NCI-H1048 (cell line): Measurements from ENCODE around the gene RNF14.
A peak's percentile ranks its signal among the peaks of the same experiment; 100 is the strongest.

Source experiments
- DNase-seq: peaks from one replicate; lab custom pipeline; 2025; lab: John Stamatoyannopoulos, UW

The RNF14 gene

GRCh38 chr5:141982626-141983025, 13.7 kb downstream of the RNF14 start:
- no peak for DNase-seq

GRCh38 chr5:141986072-141986471, 17.2 kb downstream of the RNF14 start:
- DNase-seq = no peak

GRCh38 chr5:141989720-141990119, 20.8 kb downstream of the RNF14 start:
- no peak for DNase-seq

GRCh38 chr5:141992349-141992963, 23.6 kb downstream of the RNF14 start:
- no peak for DNase-seq

- DNase-seq = no peak
Measured at GRCh38 chr5:141994511-141995136, 25.7 kb downstream of the RNF14 start.

- no peak for DNase-seq
Measured at GRCh38 chr5:141995656-141996055, 26.8 kb downstream of the RNF14 start.

- no peak for DNase-seq
Measured at GRCh38 chr5:141997358-141997960, 28.6 kb downstream of the RNF14 start.

GRCh38 chr5:142000173-142000572, 31.3 kb downstream of the RNF14 start:
- no peak for DNase-seq

GRCh38 chr5:142000704-142001484, 32.0 kb downstream of the RNF14 start:
- DNase-seq = no peak

GRCh38 chr5:142003266-142003800, 34.4 kb downstream of the RNF14 start:
- no peak for DNase-seq

GRCh38 chr5:142006363-142007236, 37.7 kb downstream of the RNF14 start:
- no peak for DNase-seq

GRCh38 chr5:142007237-142007544, 38.3 kb downstream of the RNF14 start:
- no peak for DNase-seq

- DNase-seq = no peak
Measured at GRCh38 chr5:142008813-142009212, 39.9 kb downstream of the RNF14 start.

- DNase-seq = no peak
Measured at GRCh38 chr5:142009886-142010285, 41.0 kb downstream of the RNF14 start.

GRCh38 chr5:142011572-142012185, 42.8 kb downstream of the RNF14 start:
- no peak for DNase-seq

- DNase-seq = no peak
Measured at GRCh38 chr5:142012186-142012785, 43.4 kb downstream of the RNF14 start.

GRCh38 chr5:142012792-142013388, 44.0 kb downstream of the RNF14 start, which contains the start of gene GNPDA1:
TSS of gene GNPDA1 (minus strand) at chr5:142013027. CDS start at chr5:142012035, 992 bp downstream.
- no peak for DNase-seq

- DNase-seq = no peak
Measured at GRCh38 chr5:142013734-142014521, 45.0 kb downstream of the RNF14 start.

- DNase-seq = peak; percentile 47
Measured at GRCh38 chr5:142014911-142015584, 46.1 kb downstream of the RNF14 start.
